MM.1S (cell line): ENCODE results near the gene SOX10.

Experiments
- CTCF ChIP-seq: fragments of 300-600 bp; sonication (generic); IDR thresholded peaks from 2 replicates; pipeline ENCODE4 v1.5.1; 2016; ENCODE audit warnings: antibody characterized with exemption, low read length, mixed read lengths
- EZH2 ChIP-seq: fragments of 300-600 bp; sonication (generic); optimal IDR thresholded peaks from 2 replicates; pipeline ENCODE3; 2017; ENCODE audit warnings: low read depth, mild to moderate bottlenecking, antibody characterized with exemption, low read length, mixed read lengths

DNA sequence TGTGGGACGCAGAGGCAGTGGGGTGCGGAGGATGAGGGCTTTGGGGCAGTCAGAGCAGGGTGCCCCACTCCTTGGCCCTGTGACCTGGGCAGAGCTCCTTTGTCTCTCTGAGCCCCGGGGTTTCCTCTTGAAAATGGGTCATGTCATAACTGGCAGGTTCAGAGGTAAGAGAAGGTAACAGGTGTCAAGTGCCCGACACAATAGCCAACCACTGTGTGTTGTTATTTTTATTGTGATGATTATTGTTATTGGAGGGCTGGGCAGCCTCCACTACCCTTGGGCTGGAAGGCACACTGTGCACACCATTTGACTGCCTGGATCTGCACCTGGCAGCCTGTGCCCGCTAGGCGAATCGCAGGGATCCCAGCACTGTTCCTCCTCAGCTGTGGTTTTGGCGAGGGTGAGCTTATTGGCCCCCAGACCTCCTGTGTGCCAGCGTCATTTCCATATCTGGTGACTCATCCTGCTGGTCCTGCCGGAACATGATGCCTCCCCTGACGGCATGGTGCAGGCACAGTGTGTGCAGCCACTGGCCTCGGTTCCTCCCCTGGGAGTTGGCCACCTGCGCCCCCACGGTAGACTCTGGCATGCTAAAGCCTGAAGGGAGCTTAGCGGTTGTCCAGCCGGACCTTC lies 15.4 kb upstream of the SOX10 start:
- TF ChIP-seq CTCF = no peak
- TF ChIP-seq EZH2 = no peak
